A549 (cell line): ENCODE measurements around the gene C2orf74.

Experiments used
- CBX2 ChIP-seq: fragments of 200-600 bp; sonication (generic); IDR thresholded peaks from 2 replicates; pipeline ENCODE4 v1.6.1; 2016; ENCODE audit warnings: low read depth, mild to moderate bottlenecking, borderline replicate concordance
- EHMT2 ChIP-seq: fragments of 200-600 bp; sonication (generic); IDR thresholded peaks from 2 replicates; pipeline ENCODE4 v1.6.1; 2016; ENCODE audit warnings: antibody characterized with exemption, low read depth, mild to moderate bottlenecking, moderate library complexity
- FOSL2 ChIP-seq, 2 experiments: fragments of 450-650 bp in 1 of 2; fragments of >200 bp in 1 of 2; sonication (Bioruptor Twin) in 1 of 2; formaldehyde crosslinking; IDR thresholded peaks; 2 replicates each; pipeline versions ENCODE4 v1.5.0 to v1.6.1; 2016 to 2020; ENCODE audit warnings: mild to moderate bottlenecking in 1 of 2, moderate library complexity in 1 of 2
- MAFK ChIP-seq: fragments of 450-650 bp; IDR thresholded peaks from 2 replicates; pipeline ENCODE4 v1.6.1; 2014; ENCODE audit not compliant: partially characterized antibody
- MYC ChIP-seq: IDR thresholded peaks from 2 replicates; pipeline ENCODE4 v1.6.1; 2012; ENCODE audit warnings: mild to moderate bottlenecking, inconsistent platforms, low read length, improper control_type of control experiment, borderline replicate concordance
- NPAS2 ChIP-seq: fragments of 250-450 bp; sonication (Bioruptor Pico); IDR thresholded peaks from 2 replicates; pipeline ENCODE4 v1.8.0; 2022; ENCODE audit warnings: mild to moderate bottlenecking, moderate library complexity, borderline replicate concordance
- POLR2A ChIP-seq: IDR thresholded peaks from 2 replicates; pipeline ENCODE4 v1.6.1; 2012; ENCODE audit warnings: mild to moderate bottlenecking, low read length
- RAD21 ChIP-seq, 2 experiments: fragments of >200 bp in 1 of 2; sonication (Bioruptor Twin) in 1 of 2; formaldehyde crosslinking in 1 of 2; IDR thresholded peaks in 1 of 2; conservative IDR thresholded peaks in 1 of 2; 2 replicates in 1 of 2; 3 replicates in 1 of 2; pipeline ENCODE4 v1.6.1; 2012 to 2018; ENCODE audit warnings: inconsistent platforms in 1 of 2
- RNF2 ChIP-seq: fragments of 200-600 bp; sonication (generic); IDR thresholded peaks from 2 replicates; pipeline ENCODE4 v1.6.1; 2016; ENCODE audit warnings: low read depth, mild to moderate bottlenecking, antibody characterized with exemption, moderate library complexity, borderline replicate concordance
- SMC3 ChIP-seq: fragments of >200 bp; sonication (Bioruptor Twin); formaldehyde crosslinking; IDR thresholded peaks from 3 replicates; pipeline ENCODE4 v1.6.1; 2018; ENCODE audit warnings: inconsistent platforms
- TF ChIP-seq, protein P1 (sequence below): fragments of >200 bp; sonication (Bioruptor Twin); formaldehyde crosslinking; IDR thresholded peaks from 3 replicates; pipeline ENCODE4 v1.5.1; 2016
- TF ChIP-seq, protein P2 (sequence below): IDR thresholded peaks from 2 replicates; pipeline ENCODE4 v1.6.1; 2012

DNA sequence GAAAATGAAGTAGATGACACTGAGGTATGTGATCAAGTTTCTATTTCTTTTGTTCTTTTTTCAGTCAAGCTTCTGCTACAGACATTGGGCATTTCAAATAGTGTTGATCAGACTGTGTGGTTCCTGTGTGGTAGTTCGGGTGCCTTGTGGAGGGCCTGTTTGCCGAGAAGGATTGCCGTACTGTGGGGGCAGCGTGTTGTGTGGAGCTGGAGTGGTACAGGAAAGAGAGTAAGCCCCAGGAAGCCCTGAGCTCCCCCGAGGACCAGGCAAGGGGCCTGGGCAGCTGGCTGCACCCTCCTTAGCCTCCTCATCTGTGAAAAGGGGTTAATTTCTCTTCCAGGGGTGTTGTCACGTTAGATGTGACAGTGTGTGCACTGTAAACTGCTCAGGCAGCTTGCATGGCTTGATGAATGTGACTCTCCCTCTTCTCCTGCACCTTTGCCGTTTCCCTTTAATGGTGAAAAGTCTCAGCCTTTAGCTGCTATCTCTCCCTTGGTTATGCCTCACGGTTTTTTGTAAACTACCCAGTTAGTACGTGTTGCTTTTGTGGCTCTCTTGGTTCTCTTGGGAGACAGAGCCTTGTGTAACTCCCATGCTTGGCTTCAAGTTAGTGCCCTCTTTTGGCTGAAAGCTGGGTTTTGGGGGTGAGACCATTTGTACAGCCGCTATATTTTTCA, 19.5 kb downstream of the C2orf74 start:
- no peak for TF ChIP-seq MYC
- TF ChIP-seq, protein P1, sequence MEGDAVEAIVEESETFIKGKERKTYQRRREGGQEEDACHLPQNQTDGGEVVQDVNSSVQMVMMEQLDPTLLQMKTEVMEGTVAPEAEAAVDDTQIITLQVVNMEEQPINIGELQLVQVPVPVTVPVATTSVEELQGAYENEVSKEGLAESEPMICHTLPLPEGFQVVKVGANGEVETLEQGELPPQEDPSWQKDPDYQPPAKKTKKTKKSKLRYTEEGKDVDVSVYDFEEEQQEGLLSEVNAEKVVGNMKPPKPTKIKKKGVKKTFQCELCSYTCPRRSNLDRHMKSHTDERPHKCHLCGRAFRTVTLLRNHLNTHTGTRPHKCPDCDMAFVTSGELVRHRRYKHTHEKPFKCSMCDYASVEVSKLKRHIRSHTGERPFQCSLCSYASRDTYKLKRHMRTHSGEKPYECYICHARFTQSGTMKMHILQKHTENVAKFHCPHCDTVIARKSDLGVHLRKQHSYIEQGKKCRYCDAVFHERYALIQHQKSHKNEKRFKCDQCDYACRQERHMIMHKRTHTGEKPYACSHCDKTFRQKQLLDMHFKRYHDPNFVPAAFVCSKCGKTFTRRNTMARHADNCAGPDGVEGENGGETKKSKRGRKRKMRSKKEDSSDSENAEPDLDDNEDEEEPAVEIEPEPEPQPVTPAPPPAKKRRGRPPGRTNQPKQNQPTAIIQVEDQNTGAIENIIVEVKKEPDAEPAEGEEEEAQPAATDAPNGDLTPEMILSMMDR: no peak
- TF ChIP-seq FOSL2 (IDR thresholded peaks at IDR 0.05): no peak
- no peak for TF ChIP-seq FOSL2 (CRISPR knock-in tag; IDR thresholded peaks at IDR 0.05)
- TF ChIP-seq SMC3: no peak
- TF ChIP-seq, protein P2, sequence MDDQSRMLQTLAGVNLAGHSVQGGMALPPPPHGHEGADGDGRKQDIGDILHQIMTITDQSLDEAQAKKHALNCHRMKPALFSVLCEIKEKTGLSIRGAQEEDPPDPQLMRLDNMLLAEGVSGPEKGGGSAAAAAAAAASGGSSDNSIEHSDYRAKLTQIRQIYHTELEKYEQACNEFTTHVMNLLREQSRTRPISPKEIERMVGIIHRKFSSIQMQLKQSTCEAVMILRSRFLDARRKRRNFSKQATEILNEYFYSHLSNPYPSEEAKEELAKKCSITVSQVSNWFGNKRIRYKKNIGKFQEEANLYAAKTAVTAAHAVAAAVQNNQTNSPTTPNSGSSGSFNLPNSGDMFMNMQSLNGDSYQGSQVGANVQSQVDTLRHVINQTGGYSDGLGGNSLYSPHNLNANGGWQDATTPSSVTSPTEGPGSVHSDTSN: no peak
- no peak for TF ChIP-seq EHMT2
- TF ChIP-seq MAFK: no peak
- no peak for TF ChIP-seq POLR2A
- TF ChIP-seq NPAS2 (CRISPR knock-in tag): no peak
- TF ChIP-seq RNF2: no peak
- no peak for TF ChIP-seq RAD21 (conservative IDR thresholded peaks at IDR 0.05 in 1 of 2, IDR thresholded peaks at IDR 0.05 in 1 of 2)
- TF ChIP-seq CBX2: no peak
